Natural killer cell (primary cell): Measurements from ENCODE around the gene AUTS2. TPM values are rescaled to one million over a fixed set of nuclear protein-coding genes. Genes with fewer than 3 reads are reported as not detected.

Source experiments
- ATAC-seq, 3 donors: fragments of 150-1000 bp in 2 of 3; fragments of 200-7000 bp in 1 of 3; cut with Tn5 transposase; 1 replicate in 1 of 3; 2 replicates in 2 of 3; pipeline ENCODE4 v1.10.0; 2021; ENCODE audit warnings: mild to moderate bottlenecking in 2 of 3, moderate library complexity in 2 of 3
- DNase-seq, 2 donors: peaks; one replicate each; pipeline versions ENCODE4 v3.0.0 to v3.0.0-alpha.2; 2013 to 2021; ENCODE audit warnings: mixed read lengths in 1 of 2
- H3K27ac ChIP-seq: one replicate; pipeline ENCODE4 v1.5.1; 2013; ENCODE audit warnings: mild to moderate bottlenecking, low read length
- H3K27me3 ChIP-seq: one replicate; pipeline ENCODE4 v1.6.1; 2013; ENCODE audit warnings: low read length; ENCODE audit not compliant: control insufficient read depth, insufficient read depth
- H3K36me3 ChIP-seq: one replicate; pipeline ENCODE4 v1.6.1; 2013; ENCODE audit warnings: low read length; ENCODE audit not compliant: control insufficient read depth, insufficient read depth
- H3K4me1 ChIP-seq: one replicate; pipeline ENCODE4 v1.6.1; 2013; ENCODE audit warnings: low read length; ENCODE audit not compliant: control insufficient read depth, insufficient read depth
- H3K4me3 ChIP-seq: one replicate; pipeline ENCODE4 v1.5.1; 2013; ENCODE audit warnings: low read length
- H3K9me3 ChIP-seq: one replicate; pipeline ENCODE4 v1.6.1; 2013; ENCODE audit warnings: low read length; ENCODE audit not compliant: control insufficient read depth, insufficient read depth
- H3K27ac Mint-ChIP-seq, 2 donors: one replicate each; pipeline ENCODE4 v1.8.0; 2022; ENCODE audit warnings: mild to moderate bottlenecking in 2 of 2, mixed read lengths in 2 of 2, moderate library complexity in 1 of 2
- H3K27me3 Mint-ChIP-seq, 2 donors: one replicate each; pipeline ENCODE4 v1.8.0; 2022; ENCODE audit warnings: low read depth in 2 of 2, mixed read lengths in 2 of 2
- H3K36me3 Mint-ChIP-seq: one replicate; pipeline ENCODE4 v1.8.0; 2022; ENCODE audit warnings: mixed read lengths
- H3K4me1 Mint-ChIP-seq, 2 donors: one replicate each; pipeline ENCODE4 v1.8.0; 2022; ENCODE audit warnings: mixed read lengths in 2 of 2
- H3K4me3 Mint-ChIP-seq: one replicate; pipeline ENCODE4 v1.8.0; 2022; ENCODE audit warnings: mild to moderate bottlenecking, moderate library complexity, mixed read lengths
- H3K9me3 Mint-ChIP-seq, 2 donors: one replicate each; pipeline ENCODE4 v1.8.0; 2022; ENCODE audit warnings: mixed read lengths in 2 of 2
- WGBS: methylation state at CpG from one replicate; pipeline ENCODE4 v1.1.7; 2013; ENCODE audit warnings: missing lambda C conversion rate; ENCODE audit not compliant: insufficient coverage; 5-methylcytosine and 5-hydroxymethylcytosine counted together
- intact Hi-C: fragments of 100-400 bp; cut with micrococcal nuclease; formaldehyde crosslinking; loops from one replicate; pipeline ENCODE4 v1.14.2; 2022
- total RNA-seq, 4 donors: library from RNA; stranded (reverse); fragments of 120-200 nt in 1 of 4; gene quantifications; one replicate each; pipeline versions ENCODE4 v1.2.3 to v1.2.4, GENCODE V29; 2013 to 2022
- TF ChIP-seq, protein P1 (sequence below): fragments of 200-600 bp; IDR thresholded peaks from one replicate; pipeline ENCODE4 v1.8.0; 2022; ENCODE audit warnings: antibody characterized with exemption

AUTS2 gene
- total RNA-seq, 3 donors from 2014 or later (not counting 1 experiment from before 2014, with no cell fraction given): 147 to 197 (median 155) TPM

DNA sequence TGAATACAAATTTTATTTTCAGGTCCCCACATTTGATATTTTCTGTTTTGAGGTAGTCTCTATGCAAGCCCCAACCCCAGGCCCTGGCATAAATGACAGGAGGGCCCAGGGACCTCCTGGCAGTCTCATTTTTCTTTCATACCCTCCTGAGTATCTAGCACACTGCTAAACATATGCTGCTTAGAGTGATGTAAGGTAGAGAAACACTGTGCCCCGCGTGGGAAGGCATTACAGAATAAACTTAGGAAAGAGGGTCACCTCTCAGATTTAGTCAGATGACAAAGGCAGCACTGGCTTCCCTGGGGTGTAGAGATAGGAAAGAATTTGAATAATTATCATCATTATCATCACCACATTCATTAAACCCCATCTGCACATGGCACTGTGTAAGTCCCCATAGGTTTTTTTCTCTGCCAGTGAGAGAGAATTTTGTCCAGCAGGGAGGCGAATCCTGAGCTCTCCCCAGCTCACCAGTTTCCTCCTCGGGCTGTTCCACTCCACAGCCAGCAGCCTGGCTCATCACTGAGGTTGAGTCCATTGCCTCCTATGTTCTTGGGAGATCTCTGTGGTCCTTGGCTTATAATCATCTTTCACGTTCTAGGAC lies 1026.3 kb downstream of the AUTS2 start:
- no peaks in the 10 kb centered on the region for H3K9me3 Mint-ChIP-seq

GRCh38 chr7:70627461-70627860 lies 1029.2 kb downstream of the AUTS2 start:
- H3K36me3 Mint-ChIP-seq: no peaks in the 10 kb centered on the region
- H3K27me3 ChIP-seq: no peaks in the 10 kb centered on the region
- H3K4me3 ChIP-seq: no peak overlapping the region
- WGBS: 89% methylated on average over 6 of the region's 6 CpGs
- no peak overlapping the region for H3K27ac ChIP-seq
- H3K27ac Mint-ChIP-seq: no peak overlapping the region
- no peaks in the 10 kb centered on the region for H3K4me1 Mint-ChIP-seq
- H3K9me3 ChIP-seq: no peaks in the 10 kb centered on the region
- intact Hi-C loops: no loop called here
- DNase-seq: no peak
- TF ChIP-seq, protein P1, sequence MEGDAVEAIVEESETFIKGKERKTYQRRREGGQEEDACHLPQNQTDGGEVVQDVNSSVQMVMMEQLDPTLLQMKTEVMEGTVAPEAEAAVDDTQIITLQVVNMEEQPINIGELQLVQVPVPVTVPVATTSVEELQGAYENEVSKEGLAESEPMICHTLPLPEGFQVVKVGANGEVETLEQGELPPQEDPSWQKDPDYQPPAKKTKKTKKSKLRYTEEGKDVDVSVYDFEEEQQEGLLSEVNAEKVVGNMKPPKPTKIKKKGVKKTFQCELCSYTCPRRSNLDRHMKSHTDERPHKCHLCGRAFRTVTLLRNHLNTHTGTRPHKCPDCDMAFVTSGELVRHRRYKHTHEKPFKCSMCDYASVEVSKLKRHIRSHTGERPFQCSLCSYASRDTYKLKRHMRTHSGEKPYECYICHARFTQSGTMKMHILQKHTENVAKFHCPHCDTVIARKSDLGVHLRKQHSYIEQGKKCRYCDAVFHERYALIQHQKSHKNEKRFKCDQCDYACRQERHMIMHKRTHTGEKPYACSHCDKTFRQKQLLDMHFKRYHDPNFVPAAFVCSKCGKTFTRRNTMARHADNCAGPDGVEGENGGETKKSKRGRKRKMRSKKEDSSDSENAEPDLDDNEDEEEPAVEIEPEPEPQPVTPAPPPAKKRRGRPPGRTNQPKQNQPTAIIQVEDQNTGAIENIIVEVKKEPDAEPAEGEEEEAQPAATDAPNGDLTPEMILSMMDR: no peak
- no peaks in the 10 kb centered on the region for H3K36me3 ChIP-seq
- no peaks in the 10 kb centered on the region for H3K9me3 Mint-ChIP-seq
- ATAC-seq: no peak
- no peaks in the 10 kb centered on the region for H3K27me3 Mint-ChIP-seq
- H3K4me3 Mint-ChIP-seq: no peak overlapping the region
- H3K4me1 ChIP-seq: no peaks in the 10 kb centered on the region

More for the DNA sequence above, 1026.3 kb downstream of the AUTS2 start:
- Histone ChIP-seq H3K9me3 (no peaks in the 10 kb centered on the region), H3K36me3 (no peaks in the 10 kb centered on the region), H3K4me1 (no peaks in the 10 kb centered on the region), H3K27me3 (no peaks in the 10 kb centered on the region), H3K4me3 (no peak overlapping the region), H3K27ac (no peak overlapping the region)
- ATAC-seq: no peak
- no peak for DNase-seq
- intact Hi-C loops: no loop called here
- H3K36me3 Mint-ChIP-seq: no peaks in the 10 kb centered on the region
- no peak overlapping the region for H3K27ac Mint-ChIP-seq
- no peaks in the 10 kb centered on the region for H3K4me1 Mint-ChIP-seq
- H3K4me3 Mint-ChIP-seq: no peak overlapping the region
- TF ChIP-seq, protein P1: no peak
- 89% methylated on average over 5 of the region's 5 CpGs for WGBS
- no peaks in the 10 kb centered on the region for H3K27me3 Mint-ChIP-seq

- H3K4me1 ChIP-seq: peaks cover 14% of the 10 kb centered on the region
- intact Hi-C loops: no loop called here
- Mint-ChIP-seq H3K36me3 (no peaks in the 10 kb centered on the region), H3K27ac (no peak overlapping the region), H3K27me3 (no peaks in the 10 kb centered on the region), H3K4me1 (peaks cover 0 to 12% of the 10 kb centered on the region in 2 donors), H3K9me3 (no peaks in the 10 kb centered on the region), H3K4me3 (no peak overlapping the region)
- no peak overlapping the region for H3K4me3 ChIP-seq
- no peaks in the 10 kb centered on the region for H3K27me3 ChIP-seq
- no peak overlapping the region for H3K27ac ChIP-seq
- WGBS: 88% methylated on average over 7 of the region's 7 CpGs
- TF ChIP-seq, protein P1: no peak
- H3K9me3 ChIP-seq: no peaks in the 10 kb centered on the region
- no peaks in the 10 kb centered on the region for H3K36me3 ChIP-seq
- DNase-seq: no peak
- no peak for ATAC-seq
Measured at GRCh38 chr7:70630440-70630817, 1032.2 kb downstream of the AUTS2 start.

GRCh38 chr7:70630818-70631457 lies 1032.7 kb downstream of the AUTS2 start:
- Histone ChIP-seq H3K27ac (no peak overlapping the region), H3K9me3 (no peaks in the 10 kb centered on the region), H3K4me1 (peaks cover 14% of the 10 kb centered on the region), H3K4me3 (no peak overlapping the region), H3K36me3 (no peaks in the 10 kb centered on the region), H3K27me3 (no peaks in the 10 kb centered on the region)
- intact Hi-C loops: no loop called here
- H3K9me3 Mint-ChIP-seq: no peaks in the 10 kb centered on the region
- H3K4me3 Mint-ChIP-seq: no peak overlapping the region
- WGBS: 93% methylated on average over 28 of the region's 28 CpGs
- no peak for DNase-seq
- TF ChIP-seq, protein P1: no peak
- no peaks in the 10 kb centered on the region for H3K27me3 Mint-ChIP-seq
- no peaks in the 10 kb centered on the region for H3K36me3 Mint-ChIP-seq
- no peak for ATAC-seq
- no peak overlapping the region for H3K27ac Mint-ChIP-seq
- peaks cover 3 to 17% of the 10 kb centered on the region in 2 donors for H3K4me1 Mint-ChIP-seq
